ENCODE measurements around the gene SELENOW.
"Not testable (repeated sequence)": the region's sequence is repeated elsewhere in the genome, so short reads cannot be mapped to it uniquely, and the experiment has no call there.

SELENOW gene

GRCh38 chr19:47778049-47778953 is at the start of gene SELENOW:
TSS of gene SELENOW (plus strand) at chr19:47778703. CDS start at chr19:47778786, 83 bp downstream.
- peak; percentile 95 for DNase-seq

DNA sequence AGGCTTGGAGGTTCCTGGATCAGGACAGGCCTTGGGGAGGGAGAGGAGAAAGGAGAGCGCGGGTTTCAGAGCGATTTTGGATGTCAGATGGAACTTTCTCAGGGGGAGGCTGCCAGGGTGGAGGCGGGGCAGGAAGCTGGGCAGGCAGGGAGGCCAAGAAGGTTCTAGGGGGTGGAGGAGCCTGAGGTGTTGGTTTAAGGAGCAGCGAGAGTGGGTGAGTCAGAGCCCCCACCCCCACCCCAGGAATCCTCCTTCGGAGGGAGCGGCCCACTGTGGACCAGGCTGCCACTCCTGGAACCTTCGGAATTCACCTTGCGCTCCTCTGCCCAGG is 49.1 kb upstream of the SELENOW start:
- peak; percentile 15 for DNase-seq

DNA sequence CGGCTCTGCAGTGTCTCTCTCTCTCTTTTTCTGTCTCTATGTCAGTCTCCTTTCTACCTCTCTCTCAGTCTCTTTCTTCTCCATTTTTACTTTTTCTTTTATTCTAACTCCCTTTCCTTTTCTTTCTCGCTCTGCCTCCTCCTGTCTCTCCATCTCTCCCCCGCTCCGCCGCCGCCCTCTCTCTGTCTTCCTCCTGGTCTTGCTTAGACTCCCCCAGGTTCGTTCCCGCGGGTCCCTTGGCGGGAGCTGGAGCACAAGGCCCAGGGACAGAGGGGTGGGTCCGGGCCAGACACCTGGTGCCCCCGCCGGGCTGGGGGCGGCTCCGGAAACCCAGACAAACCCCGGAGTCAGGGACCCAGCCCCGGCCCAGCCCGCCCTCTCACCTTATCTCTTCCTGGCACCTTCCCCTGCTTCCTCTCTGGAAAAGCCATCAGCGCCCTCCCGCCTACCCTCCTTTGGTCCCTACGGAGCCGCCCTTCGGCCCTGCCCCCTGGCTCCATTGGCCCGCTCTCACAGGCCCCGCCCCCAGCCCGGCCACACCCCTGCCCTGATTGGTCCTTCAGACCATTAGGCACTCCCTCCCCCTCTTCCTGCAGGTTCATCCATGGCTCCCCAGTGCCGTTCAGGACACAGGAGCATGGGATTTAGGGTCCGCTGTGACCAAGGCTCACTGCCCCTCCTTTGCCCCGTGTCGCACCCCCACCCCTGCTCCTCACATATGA is 48.5 kb upstream of the SELENOW start:
- DNase-seq = peak; percentile 70

DNA sequence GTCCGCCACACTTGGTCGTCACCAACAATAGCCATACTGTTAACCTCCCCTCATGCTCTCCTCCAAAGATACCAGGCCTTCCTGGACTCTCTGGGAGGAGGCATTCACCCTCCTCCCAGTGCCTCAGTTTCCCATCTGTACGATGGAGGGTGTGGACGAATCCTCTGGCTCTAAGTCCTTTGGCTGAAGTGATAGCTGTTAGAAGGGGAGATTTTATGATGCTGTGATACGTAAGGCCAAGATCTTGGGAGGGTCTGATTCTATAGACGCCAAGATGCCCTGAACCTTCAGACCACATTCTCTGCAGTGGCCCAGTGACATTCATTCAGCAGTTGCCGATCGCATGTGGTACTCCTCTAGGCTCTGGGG is 48.0 kb upstream of the SELENOW start:
- DNase-seq = no peak

DNA sequence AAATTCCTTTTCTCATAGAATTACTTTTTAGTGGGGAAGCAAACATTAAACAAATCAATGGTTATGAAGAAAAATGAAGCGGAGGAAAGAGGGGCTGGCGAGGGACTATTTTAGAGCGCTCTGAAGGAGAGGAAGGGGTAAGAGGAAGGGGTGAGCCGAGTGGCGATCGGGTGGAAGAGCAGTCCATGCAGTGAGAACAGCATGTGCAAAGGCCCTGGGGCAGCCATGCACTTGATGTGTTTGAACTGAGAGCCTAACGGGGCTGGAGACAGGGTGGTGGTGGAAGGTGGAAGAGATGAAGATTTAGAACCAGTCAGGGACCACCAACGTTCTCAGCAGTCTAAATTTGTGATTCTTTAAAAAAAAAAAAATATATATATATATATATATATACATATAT is 47.6 kb upstream of the SELENOW start:
- no peak for DNase-seq

GRCh38 chr19:47735131-47735530 is 43.4 kb upstream of the SELENOW start:
- no peak for DNase-seq

GRCh38 chr19:47740866-47741519 is 37.5 kb upstream of the SELENOW start:
- DNase-seq = no peak

- no peak for DNase-seq
Measured at GRCh38 chr19:47741544-47742140, 36.9 kb upstream of the SELENOW start.

- peak; percentile 42 for DNase-seq
Measured at GRCh38 chr19:47742634-47743033, 35.9 kb upstream of the SELENOW start.

- DNase-seq = peak; percentile 98
Measured at GRCh38 chr19:47745010-47745901, 33.2 kb upstream of the SELENOW start, which contains the start of gene NOP53. TSS of gene NOP53 (plus strand) at chr19:47745546. CDS start at chr19:47745560, 14 bp downstream.

- not testable (repeated sequence) for DNase-seq
Measured at GRCh38 chr19:47746129-47746528, 32.4 kb upstream of the SELENOW start.

DNA sequence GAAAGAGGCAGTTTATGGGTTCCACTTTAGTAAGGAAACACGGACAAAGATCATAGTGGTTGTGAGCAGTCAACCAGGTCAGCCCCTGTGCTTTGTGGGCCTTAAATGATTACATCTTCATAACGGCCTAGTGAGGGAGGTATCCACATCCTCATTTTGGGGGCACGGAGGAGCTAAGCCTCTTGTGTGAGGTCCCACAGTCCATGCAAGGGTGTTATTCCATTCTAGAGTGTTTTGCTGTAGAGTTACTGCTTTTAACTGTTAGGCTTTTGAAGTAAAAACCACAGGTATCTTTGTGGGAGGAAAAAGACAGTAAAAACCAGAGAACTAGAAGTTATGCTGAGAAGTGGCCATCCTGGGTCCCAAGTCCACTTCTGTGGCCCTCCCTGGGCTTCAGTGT is 29.2 kb upstream of the SELENOW start:
- no peak for DNase-seq

GRCh38 chr19:47750752-47751151 is 27.8 kb upstream of the SELENOW start:
- no peak for DNase-seq

GRCh38 chr19:47752440-47753211 is 25.9 kb upstream of the SELENOW start:
- no peak for DNase-seq

DNA sequence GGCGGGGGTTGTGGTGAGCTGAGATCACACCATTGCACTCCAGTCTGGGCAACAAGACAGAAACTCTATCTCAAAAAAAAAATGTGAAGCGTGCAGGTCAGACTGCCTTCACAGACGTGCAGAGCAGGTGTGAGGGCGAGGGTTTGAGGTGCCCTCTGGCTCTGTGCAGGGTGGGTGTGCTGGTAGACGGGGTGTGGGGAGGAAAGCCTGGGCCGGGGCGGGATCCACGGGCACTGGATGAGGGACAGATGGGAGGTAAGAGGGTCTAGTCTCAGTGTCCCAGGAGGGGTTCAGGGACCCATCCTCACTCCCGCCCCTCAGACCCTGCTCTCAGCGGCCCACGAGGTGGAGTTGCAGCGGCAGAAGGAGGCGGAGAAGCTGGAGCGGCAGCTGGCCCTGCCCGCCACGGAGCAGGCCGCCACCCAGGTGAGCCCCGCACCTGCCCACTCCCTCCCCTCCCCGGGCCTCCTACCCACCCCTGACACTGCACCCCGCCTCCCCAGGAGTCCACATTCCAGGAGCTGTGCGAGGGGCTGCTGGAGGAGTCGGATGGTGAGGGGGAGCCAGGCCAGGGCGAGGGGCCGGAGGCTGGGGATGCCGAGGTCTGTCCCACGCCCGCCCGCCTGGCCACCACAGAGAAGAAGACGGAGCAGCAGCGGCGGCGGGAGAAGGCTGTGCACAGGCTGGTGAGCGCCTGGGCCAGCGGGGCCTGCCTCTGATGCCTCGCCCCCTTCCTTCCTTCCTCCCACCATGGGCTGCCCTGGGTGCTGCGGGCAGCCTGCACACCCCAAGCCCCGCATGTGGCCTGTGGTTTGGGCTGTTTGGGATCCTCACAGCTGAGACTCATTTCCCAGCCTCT is 24.1 kb upstream of the SELENOW start:
- no peak for DNase-seq

DNA sequence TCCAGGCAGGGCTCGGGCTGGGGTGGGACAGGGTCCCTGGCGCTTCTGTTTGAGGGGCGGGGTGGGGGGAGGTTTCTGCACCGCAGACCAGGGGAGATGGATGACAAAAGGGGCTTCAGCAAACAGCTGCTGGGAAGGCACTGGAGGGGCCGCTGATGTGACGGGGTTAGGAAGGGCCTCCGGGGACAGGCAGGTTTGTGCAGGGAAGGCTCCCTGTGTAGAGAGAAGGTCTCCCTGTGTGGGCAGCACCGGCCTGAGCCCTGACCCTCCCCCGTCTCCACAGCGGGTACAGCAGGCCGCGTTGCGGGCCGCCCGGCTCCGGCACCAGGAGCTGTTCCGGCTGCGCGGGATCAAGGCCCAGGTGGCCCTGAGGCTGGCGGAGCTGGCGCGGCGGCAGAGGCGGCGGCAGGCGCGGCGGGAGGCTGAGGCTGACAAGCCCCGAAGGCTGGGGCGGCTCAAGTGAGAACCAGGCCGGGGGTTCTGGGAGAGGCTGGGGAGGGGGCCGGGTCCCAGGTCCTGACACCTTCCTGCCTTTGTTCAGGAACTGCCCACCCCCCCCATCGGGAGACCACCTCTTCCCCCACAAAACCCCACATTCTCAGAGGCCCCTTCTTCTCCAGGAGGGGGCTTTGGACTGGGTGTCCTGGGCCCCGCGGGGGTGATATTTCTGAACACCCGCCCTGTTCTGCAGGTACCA is 23.3 kb upstream of the SELENOW start:
- no peak for DNase-seq

DNA sequence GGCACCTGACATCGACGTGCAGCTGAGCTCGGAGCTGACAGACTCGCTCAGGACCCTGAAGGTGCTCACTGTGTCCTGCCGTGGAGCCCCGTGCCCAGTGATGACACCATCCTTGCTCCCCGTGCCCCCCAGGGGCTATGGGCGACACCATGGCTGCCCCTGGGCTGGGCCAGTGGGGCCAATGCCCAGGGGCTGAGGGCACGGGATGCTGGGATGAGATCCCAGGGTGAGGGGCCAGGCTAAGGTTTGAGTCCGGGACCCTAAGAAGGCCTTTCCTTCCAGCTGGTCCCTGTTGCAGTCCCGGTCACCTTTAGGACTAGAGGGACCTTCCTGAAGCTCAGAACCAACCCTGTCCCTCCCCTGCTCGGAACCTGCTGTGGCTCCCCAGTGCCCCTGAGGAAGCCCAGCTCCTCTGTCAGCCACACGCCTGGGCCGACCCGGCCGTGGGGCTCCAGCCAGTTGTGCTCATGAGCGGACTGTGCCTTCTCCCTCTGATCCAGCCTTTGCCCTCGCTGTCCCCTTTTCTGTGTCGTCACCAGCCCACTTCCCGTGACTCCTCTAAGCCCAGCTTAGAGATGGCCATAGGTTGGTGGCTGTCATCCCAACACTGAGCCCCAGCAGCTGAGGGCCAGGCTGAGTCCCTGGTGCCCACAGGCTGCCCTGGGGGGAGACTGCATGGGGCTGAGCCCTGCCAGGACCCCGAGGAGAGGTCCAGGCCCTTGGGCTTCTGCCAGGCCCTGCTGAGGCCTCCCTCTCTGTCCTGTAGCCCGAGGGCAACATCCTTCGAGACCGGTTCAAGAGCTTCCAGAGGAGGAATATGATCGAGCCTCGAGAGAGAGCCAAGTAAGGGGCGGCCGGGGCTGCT is 22.5 kb upstream of the SELENOW start:
- DNase-seq = no peak

GRCh38 chr19:47756627-47756929 is 21.9 kb upstream of the SELENOW start:
- DNase-seq = no peak

All from NCI-H69 (cell line).